ENCODE measurements around the gene TRAPPC2. TPM values are rescaled to one million over a fixed set of nuclear protein-coding genes. Genes with fewer than 3 reads are reported as not detected.

The TRAPPC2 gene
- total RNA-seq, 4 donors from 2014 or later, result 5.9 to 16.5 (median 9.2) TPM

- TF ChIP-seq, protein P1, sequence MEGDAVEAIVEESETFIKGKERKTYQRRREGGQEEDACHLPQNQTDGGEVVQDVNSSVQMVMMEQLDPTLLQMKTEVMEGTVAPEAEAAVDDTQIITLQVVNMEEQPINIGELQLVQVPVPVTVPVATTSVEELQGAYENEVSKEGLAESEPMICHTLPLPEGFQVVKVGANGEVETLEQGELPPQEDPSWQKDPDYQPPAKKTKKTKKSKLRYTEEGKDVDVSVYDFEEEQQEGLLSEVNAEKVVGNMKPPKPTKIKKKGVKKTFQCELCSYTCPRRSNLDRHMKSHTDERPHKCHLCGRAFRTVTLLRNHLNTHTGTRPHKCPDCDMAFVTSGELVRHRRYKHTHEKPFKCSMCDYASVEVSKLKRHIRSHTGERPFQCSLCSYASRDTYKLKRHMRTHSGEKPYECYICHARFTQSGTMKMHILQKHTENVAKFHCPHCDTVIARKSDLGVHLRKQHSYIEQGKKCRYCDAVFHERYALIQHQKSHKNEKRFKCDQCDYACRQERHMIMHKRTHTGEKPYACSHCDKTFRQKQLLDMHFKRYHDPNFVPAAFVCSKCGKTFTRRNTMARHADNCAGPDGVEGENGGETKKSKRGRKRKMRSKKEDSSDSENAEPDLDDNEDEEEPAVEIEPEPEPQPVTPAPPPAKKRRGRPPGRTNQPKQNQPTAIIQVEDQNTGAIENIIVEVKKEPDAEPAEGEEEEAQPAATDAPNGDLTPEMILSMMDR (IDR thresholded peaks at IDR 0.05; ENCODE audit: low read depth), result no peak
Observed at GRCh38 chrX:13721371-13721770, 13.0 kb downstream of the TRAPPC2 start.

DNA sequence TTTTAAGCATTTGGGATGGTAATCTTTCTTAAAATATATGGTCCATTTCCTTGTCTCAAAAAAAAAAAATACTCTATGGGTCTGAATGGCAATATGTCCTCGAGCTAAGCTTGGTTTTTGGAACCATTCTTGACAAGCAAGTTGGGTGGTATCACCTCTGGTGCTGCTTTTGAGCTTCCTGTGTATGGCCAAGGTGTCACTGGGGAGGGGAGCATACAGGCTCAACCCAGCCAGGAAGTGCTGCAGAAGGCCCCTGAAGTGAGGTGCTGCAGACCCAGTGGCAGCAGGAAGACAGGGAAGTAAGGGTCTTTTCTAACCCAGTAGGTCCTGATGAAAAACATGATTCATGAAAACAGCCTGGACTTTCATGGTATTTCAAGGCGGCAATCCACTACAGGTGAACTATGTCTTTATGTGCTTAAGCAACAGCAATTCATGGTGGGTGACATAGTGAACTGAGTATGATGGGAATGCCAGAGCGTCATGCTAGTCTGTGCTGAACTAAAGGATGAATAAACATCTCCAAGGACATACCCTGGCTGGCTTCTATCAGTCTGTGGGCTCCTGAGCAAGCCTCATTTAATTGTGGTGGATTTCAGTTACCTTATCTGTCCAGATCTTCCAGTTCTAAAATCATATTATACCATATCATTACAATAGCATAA is 15.1 kb downstream of the TRAPPC2 start:
- TF ChIP-seq, protein P1 (IDR thresholded peaks at IDR 0.05; ENCODE audit: low read depth), result no peak

GRCh38 chrX:13717700-13718472 is 16.5 kb downstream of the TRAPPC2 start:
- TF ChIP-seq, protein P1 (IDR thresholded peaks at IDR 0.05; ENCODE audit: low read depth), result no peak

DNA sequence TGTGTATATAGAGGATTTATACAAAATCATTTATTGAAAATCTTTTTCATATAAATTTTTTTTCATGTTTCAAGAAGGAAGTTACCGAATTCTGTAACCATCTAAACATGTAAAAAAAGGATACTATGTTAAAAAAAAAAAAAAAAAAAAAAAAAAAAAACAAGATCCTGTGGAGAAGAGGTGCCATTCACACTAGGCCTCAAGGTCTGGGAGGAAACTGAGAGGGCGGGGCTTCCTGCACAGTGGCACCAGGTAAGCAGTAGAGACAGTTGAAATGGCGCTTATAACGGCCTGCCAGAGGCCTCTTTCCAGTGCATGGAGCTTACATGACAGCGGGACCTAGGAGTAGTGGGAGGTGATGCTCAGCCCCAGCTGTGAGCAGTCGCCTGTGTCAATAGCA is 17.5 kb downstream of the TRAPPC2 start:
- TF ChIP-seq, protein P1 (IDR thresholded peaks at IDR 0.05; ENCODE audit: low read depth), result no peak

DNA sequence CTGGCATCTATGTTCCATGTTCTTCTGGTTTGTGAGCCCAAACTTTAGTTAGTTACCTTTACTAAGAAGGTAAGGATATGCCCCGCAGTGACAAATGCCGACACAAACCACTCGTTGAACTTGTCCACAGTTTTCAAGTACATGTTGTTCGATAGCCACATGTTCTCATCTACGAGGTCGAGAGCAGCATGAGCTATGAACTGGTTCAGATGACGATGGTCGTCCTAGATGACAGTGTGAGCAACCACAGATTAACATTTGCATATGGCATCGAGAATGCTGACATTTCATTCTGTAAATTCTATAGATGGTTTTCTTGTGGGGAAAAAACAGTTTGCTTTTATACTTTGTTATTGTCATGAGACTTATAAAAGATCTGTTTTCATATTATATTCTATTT is 18.0 kb downstream of the TRAPPC2 start:
- TF ChIP-seq, protein P1 (IDR thresholded peaks at IDR 0.05; ENCODE audit: low read depth), result no peak

GRCh38 chrX:13711141-13711540 is 23.3 kb downstream of the TRAPPC2 start:
- TF ChIP-seq, protein P1 (IDR thresholded peaks at IDR 0.05; ENCODE audit: low read depth), result no peak

GRCh38 chrX:13703589-13703988 is 30.8 kb downstream of the TRAPPC2 start:
- TF ChIP-seq, protein P1 (IDR thresholded peaks at IDR 0.05; ENCODE audit: low read depth), result no peak
